NT2/D1 (cell line): ENCODE results near the gene PIP5K1C.

Source experiments
- DNase-seq: peaks from one replicate; pipeline ENCODE4 v3.0.0-alpha.2; 2011; ENCODE audit warnings: low read depth, low spot score
- H3K27me3 ChIP-seq: 2 replicates; pipeline ENCODE4 v1.6.0; 2011; ENCODE audit warnings: mild to moderate bottlenecking; ENCODE audit not compliant: insufficient read length, insufficient read depth
- H3K36me3 ChIP-seq: 2 replicates; pipeline ENCODE4 v1.6.1; 2011; ENCODE audit warnings: mild to moderate bottlenecking, low read length, mixed read lengths; ENCODE audit not compliant: insufficient read depth, insufficient read length
- H3K4me1 ChIP-seq: 2 replicates; pipeline ENCODE4 v1.5.1; 2011; ENCODE audit not compliant: insufficient read depth, insufficient read length
- H3K4me3 ChIP-seq: 2 replicates; pipeline ENCODE4 v1.5.1; 2011; ENCODE audit warnings: low read depth; ENCODE audit not compliant: insufficient read length
- H3K9ac ChIP-seq: 2 replicates; pipeline ENCODE4 v1.6.0; 2011; ENCODE audit warnings: low read depth; ENCODE audit not compliant: insufficient read length
- H3K9me3 ChIP-seq: 2 replicates; pipeline ENCODE4 v1.5.1; 2011; ENCODE audit warnings: mild to moderate bottlenecking, low read length; ENCODE audit not compliant: insufficient read depth
- SUZ12 ChIP-seq: IDR thresholded peaks from 2 replicates; pipeline ENCODE4 v1.6.1; 2011; ENCODE audit not compliant: insufficient read length, insufficient read depth; ENCODE audit errors: extremely low read depth
- YY1 ChIP-seq: IDR thresholded peaks from 2 replicates; pipeline ENCODE4 v1.6.1; 2011; ENCODE audit not compliant: insufficient read length, insufficient read depth
- ZNF274 ChIP-seq: IDR thresholded peaks from 2 replicates; pipeline ENCODE4 v1.6.1; 2011; ENCODE audit warnings: mild to moderate bottlenecking, low read depth, low read length

PIP5K1C gene

DNA sequence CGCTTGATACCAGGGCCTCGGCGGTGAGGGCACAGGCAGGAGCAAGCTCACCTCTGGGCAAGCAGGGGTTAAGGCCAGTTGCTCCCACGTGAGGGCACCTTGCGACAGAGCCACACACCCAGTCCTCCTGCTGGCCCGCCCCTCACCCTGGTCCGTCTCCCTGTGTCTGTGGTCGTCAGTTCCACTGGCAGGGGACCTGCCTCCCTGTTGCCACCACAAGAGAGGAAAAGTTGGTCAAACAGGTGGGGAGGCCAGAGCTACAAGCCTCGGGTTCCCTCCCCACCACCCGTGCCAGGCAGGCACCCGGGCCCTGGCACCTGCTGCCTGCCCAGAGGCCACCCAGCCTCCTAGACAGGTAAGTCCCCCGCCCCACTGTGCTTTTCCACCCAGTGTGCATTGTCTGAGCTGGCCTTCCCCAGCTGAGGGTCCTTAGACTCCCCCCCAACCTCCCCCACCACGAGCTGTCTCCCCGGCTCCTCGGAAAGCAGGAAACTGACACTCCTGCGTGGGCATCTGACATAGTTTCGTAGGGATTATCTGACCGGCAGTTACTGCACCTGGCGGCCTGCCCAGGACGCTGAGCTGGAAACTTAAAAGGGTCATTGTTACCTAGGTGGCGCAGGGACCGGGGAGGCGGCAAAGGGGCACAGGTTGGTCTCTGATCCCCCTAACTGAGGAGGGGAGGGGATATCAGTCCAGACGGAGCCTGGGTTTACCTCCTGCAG lies 8.1 kb upstream of the PIP5K1C start, which contains the start of gene TJP3:
TJP3 (plus strand) TSS at position 178 of the 725 bp plus-strand sequence. CDS start 20,049 bp downstream, outside the sequence.
- peak within 1 kb of the TSS; percentile 42 for H3K9ac ChIP-seq
- peak within 1 kb of the TSS; percentile 6 for H3K4me3 ChIP-seq
- no peak for TF ChIP-seq YY1
- TF ChIP-seq ZNF274, result no peak
- TF ChIP-seq SUZ12, result no peak
- H3K36me3 ChIP-seq, result no peaks in the 10 kb centered on the region
- no peaks in the 10 kb centered on the region for H3K9me3 ChIP-seq
- peaks cover 18% of the 10 kb centered on the region for H3K4me1 ChIP-seq
- H3K27me3 ChIP-seq, result peaks cover 17% of the 10 kb centered on the region
- DNase-seq, result no peak

DNA sequence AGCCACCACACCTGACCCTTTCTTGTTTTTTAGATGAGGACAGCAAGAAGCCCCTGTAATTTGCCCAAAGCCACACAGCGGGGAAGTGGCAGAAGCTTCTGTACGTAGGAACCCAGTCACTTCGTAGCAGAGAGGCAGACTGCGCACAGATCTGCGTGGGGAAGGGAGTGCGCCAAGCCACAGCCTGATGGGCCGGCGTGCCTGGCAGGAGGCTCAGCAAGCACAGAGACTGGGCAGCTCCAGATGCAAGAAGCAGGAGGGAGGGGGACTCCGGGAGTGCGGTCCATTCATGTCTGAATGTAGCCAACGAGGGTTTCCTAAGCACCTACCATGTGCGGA lies 7.6 kb upstream of the PIP5K1C start:
- Histone ChIP-seq H3K27me3 (peaks cover 17% of the 10 kb centered on the region), H3K4me3 (no peak overlapping the region), H3K9ac (peak overlapping the region; percentile 42), H3K4me1 (peaks cover 18% of the 10 kb centered on the region), H3K36me3 (no peaks in the 10 kb centered on the region), H3K9me3 (no peaks in the 10 kb centered on the region)
- DNase-seq, result no peak
- TF ChIP-seq ZNF274, result no peak

DNA sequence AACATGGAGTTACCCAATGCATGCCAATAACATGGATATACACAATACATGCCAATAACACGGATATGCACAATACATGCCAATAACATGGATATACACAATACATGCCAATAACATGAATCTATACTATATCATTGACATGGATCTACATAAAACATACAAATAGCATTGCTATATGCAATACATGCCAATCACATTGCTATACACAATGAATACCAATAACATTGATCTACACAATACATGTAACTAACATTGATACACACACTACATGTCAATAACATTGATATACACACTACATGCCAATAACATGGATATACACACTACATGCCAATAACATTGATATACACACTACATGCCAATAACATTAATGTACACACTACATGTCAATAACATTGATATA lies 932 bp upstream of the PIP5K1C start:
- H3K27me3 ChIP-seq, result no peaks in the 10 kb centered on the region
- DNase-seq, result no peak

DNA sequence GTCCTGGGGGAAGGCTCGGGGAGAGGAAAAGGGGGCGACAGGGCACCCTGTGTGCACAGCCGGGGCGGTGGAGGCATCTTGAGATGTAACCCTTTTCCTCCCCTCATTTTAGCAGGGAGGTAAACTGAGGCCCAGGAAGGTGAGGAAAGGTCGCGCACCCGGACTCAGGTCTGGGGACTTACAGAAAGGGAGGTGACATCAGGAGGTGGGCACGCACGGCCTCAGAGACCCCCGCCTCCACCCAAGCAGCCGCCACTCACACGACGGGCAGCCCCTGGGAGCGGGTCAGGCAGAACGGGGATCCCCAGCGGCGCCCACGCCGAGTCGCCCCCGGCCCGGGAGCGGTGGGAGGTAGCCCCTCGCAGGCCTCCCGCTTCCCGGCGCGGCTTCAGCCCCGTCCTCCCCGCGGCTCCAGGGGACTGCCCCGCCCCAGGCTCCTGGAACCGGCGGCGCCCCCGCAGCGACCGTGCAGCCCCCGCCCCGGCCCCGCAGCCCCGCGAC lies 477 bp downstream of the PIP5K1C start:
- H3K4me1 ChIP-seq, result peaks cover 21% of the 10 kb centered on the region
- H3K4me3 ChIP-seq, result peak overlapping the region; percentile 89
- DNase-seq, result no peak

More for the DNA sequence above, 932 bp upstream of the PIP5K1C start:
- Histone ChIP-seq H3K9ac (no peak overlapping the region), H3K36me3 (peaks cover 19% of the 10 kb centered on the region), H3K4me3 (no peak overlapping the region), H3K4me1 (peaks cover 21% of the 10 kb centered on the region), H3K9me3 (no peaks in the 10 kb centered on the region)
- TF ChIP-seq ZNF274 (no peak), SUZ12 (no peak), YY1 (no peak)

DNA sequence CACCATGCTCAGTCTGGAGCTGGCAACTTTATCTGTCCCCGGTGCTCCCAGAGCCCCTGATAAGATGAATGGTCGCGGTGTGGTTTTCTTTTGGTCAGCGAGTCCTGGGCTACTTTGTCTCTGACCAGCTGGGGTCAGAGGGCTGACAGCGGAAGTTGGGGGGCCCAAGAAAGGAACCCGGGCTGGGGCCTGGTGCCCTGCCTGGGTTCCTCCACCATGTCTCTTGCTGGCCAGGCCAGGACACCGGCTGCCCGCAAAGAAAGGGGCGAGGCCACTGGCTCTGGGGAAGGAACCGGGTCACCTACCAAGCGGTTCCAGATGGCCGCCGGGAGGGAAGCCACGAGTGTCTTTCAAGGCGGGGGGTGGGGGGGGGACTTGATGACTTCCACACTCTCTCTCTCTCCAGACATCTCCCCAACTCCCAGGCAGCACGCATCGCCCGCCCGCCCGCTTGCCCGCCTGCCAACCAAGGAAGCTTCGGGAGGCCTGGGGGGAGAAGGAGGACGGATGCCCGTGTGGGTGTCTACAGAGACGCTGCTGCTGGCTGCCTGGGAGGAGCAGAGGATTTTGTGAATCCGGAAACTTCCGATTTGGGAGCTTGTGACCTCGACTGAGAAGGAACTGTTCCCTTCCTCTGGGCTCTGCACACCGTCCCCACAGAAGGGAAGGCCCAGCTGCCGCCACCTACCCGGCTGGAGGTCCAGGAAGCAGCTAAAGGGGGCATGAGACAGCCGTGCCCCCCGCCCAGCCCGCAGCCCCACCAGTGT lies 1.1 kb downstream of the PIP5K1C start:
- H3K36me3 ChIP-seq, result peaks cover 36% of the 10 kb centered on the region
- no peaks in the 10 kb centered on the region for H3K27me3 ChIP-seq
- peak overlapping the region; percentile 92 for H3K9ac ChIP-seq
- no peak for DNase-seq
- H3K4me3 ChIP-seq, result peak overlapping the region; percentile 89
- H3K9me3 ChIP-seq, result no peaks in the 10 kb centered on the region
- peaks cover 21% of the 10 kb centered on the region for H3K4me1 ChIP-seq
- TF ChIP-seq SUZ12 (no peak), YY1 (no peak), ZNF274 (no peak)

More for the DNA sequence above, 477 bp downstream of the PIP5K1C start:
- Histone ChIP-seq H3K9ac (peak overlapping the region; percentile 92), H3K27me3 (no peaks in the 10 kb centered on the region), H3K36me3 (peaks cover 32% of the 10 kb centered on the region), H3K9me3 (no peaks in the 10 kb centered on the region)
- TF ChIP-seq ZNF274 (no peak), SUZ12 (no peak), YY1 (no peak)

DNA sequence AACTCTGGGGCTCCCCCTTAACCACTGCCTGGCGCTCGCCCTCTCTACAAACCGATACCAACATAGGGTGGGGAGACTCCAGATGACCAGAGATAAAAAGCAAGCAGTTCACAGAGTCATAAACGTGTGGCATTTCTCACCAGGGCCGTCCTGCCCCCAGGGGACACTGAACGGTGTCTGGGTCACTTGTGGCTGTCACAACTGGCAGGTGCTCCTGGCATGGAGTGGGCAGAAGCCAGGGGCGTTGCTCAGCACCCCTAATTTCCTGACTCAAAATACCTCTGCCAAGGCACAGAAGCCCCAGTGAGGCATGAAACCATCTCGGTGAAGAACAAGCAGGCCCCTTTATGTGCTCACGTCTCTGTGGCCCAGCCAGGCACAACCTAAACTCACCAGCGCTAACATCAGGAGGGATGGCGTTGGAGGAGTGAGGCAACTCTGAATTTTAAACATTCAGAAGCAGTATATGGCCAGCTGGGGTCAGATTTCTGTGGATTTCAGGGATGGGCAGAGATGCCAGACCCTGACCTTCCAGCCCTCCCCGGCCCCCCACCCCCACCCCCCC lies 1.8 kb downstream of the PIP5K1C start:
- Histone ChIP-seq H3K4me3 (no peak overlapping the region), H3K27me3 (no peaks in the 10 kb centered on the region), H3K9me3 (no peaks in the 10 kb centered on the region), H3K9ac (peak overlapping the region; percentile 64), H3K4me1 (peaks cover 21% of the 10 kb centered on the region), H3K36me3 (peaks cover 38% of the 10 kb centered on the region)
- TF ChIP-seq SUZ12 (no peak), ZNF274 (no peak), YY1 (no peak)
- no peak for DNase-seq

DNA sequence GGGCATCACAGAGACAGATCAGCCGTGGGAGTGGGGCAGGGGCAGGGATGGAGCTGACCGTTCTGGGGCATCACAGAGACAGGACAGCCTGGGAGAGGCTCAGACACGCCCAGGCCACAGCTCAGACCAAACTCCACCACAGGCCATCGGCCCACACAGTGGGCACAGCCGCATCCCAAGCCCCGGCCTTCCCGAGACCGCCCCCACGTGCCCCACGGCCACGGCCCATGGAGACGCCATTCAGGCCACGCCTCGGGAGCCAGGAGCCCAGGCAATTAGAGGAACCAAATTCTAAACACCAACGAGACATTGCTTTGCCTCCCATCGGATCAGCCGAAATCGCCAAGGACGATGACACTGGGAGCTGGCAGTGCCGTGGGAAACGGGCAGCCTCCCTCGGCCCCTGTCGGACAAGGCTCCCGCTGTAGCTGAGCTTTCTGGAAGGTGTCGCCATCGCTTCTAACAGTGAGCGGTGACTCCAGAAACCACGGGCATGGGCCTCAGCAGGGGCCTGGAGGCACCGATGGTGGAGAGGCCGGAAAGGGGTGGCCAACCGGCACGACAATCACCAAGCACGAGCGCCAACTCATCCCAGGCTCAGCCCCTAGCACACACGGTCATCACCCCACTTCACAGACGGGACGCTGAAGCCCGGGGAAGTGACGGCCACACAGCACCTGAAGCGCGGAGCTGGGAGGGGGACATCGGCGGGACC lies 2.4 kb downstream of the PIP5K1C start:
- Histone ChIP-seq H3K27me3 (no peaks in the 10 kb centered on the region), H3K4me1 (peaks cover 21% of the 10 kb centered on the region), H3K9ac (peak overlapping the region; percentile 16), H3K4me3 (no peak overlapping the region), H3K36me3 (peaks cover 41% of the 10 kb centered on the region), H3K9me3 (no peaks in the 10 kb centered on the region)
- TF ChIP-seq YY1, result no peak
- no peak for TF ChIP-seq ZNF274
- no peak for TF ChIP-seq SUZ12
- DNase-seq, result no peak
